Thyroid gland (tissue), 4 donors: ENCODE results near the gene ME3.

Source experiments
- POLR2A ChIP-seq, 2 donors: fragments of 450-650 bp; IDR thresholded peaks; one replicate each; pipeline ENCODE4 v1.6.1; 2017; ENCODE audit warnings: antibody characterized with exemption in 2 of 2, mild to moderate bottlenecking in 2 of 2, moderate library complexity in 1 of 2
- TF ChIP-seq, protein P1 (sequence below), 6 experiments: fragments of 200-600 bp in 3 of 6; fragments of 450-650 bp in 3 of 6; sonication (generic) in 3 of 6; IDR thresholded peaks; one replicate each; pipeline ENCODE4 v1.5.1; 2016 to 2019; ENCODE audit warnings: antibody characterized with exemption in 6 of 6, mild to moderate bottlenecking in 2 of 6, inconsistent platforms in 1 of 6, moderate library complexity in 1 of 6

DNA sequence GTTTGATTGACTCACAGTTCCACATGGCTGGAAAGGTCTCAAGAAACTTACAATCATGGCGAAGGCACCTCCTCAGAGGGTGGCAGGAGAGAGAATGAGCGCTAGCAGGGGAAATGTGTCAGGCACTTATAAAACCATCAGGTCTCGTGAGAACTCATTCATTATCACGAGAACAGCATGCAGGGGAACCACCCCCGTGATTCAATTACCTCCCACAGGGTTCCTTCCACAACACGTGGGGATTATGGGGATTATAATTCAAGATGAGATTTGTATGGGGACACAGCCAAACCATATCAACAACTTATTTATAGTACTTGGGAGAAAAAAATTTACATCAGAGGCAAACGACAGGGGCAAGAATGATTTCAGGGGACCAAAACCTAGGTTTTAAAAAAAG lies 3.0 kb downstream of the ME3 start:
- TF ChIP-seq, protein P1, sequence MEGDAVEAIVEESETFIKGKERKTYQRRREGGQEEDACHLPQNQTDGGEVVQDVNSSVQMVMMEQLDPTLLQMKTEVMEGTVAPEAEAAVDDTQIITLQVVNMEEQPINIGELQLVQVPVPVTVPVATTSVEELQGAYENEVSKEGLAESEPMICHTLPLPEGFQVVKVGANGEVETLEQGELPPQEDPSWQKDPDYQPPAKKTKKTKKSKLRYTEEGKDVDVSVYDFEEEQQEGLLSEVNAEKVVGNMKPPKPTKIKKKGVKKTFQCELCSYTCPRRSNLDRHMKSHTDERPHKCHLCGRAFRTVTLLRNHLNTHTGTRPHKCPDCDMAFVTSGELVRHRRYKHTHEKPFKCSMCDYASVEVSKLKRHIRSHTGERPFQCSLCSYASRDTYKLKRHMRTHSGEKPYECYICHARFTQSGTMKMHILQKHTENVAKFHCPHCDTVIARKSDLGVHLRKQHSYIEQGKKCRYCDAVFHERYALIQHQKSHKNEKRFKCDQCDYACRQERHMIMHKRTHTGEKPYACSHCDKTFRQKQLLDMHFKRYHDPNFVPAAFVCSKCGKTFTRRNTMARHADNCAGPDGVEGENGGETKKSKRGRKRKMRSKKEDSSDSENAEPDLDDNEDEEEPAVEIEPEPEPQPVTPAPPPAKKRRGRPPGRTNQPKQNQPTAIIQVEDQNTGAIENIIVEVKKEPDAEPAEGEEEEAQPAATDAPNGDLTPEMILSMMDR (IDR thresholded peaks at IDR 0.05), result no peak
- no peak for TF ChIP-seq POLR2A (IDR thresholded peaks at IDR 0.05)
